GM03348 (cell line): ENCODE data around the gene DAG1.
"Not testable (repeated sequence)": the region's sequence is repeated elsewhere in the genome, so short reads cannot be mapped to it uniquely, and the experiment has no call there.

ENCODE experiments used
- DNase-seq: peaks from one replicate; pipeline ENCODE4 v3.0.0; 2012; ENCODE audit warnings: low spot score

DAG1 gene

GRCh38 chr3:49470714-49471420, 800 bp downstream of the DAG1 start:
- no peak for DNase-seq

- no peak for DNase-seq
Measured at GRCh38 chr3:49471856-49472495, 1.9 kb downstream of the DAG1 start.

- peak; percentile 29 for DNase-seq
Measured at GRCh38 chr3:49476563-49476962, 6.5 kb downstream of the DAG1 start.

- DNase-seq = no peak
Measured at GRCh38 chr3:49482766-49483165, 12.7 kb downstream of the DAG1 start.

GRCh38 chr3:49484471-49484870, 14.4 kb downstream of the DAG1 start:
- DNase-seq = no peak

GRCh38 chr3:49489247-49489646, 19.2 kb downstream of the DAG1 start:
- no peak for DNase-seq

- no peak for DNase-seq
Measured at GRCh38 chr3:49492969-49493368, 22.9 kb downstream of the DAG1 start.

- DNase-seq = no peak
Measured at GRCh38 chr3:49493901-49494300, 23.8 kb downstream of the DAG1 start.

- DNase-seq = no peak
Measured at GRCh38 chr3:49495023-49495422, 25.0 kb downstream of the DAG1 start.

- not testable (repeated sequence) for DNase-seq
Measured at GRCh38 chr3:49496845-49497244, 26.8 kb downstream of the DAG1 start.

GRCh38 chr3:49497606-49498005, 27.5 kb downstream of the DAG1 start:
- DNase-seq = no peak

- no peak for DNase-seq
Measured at GRCh38 chr3:49498239-49498638, 28.2 kb downstream of the DAG1 start.

GRCh38 chr3:49498648-49499047, 28.6 kb downstream of the DAG1 start:
- DNase-seq = no peak

- no peak for DNase-seq
Measured at GRCh38 chr3:49500205-49500731, 30.2 kb downstream of the DAG1 start.

- peak; percentile 92 for DNase-seq
Measured at GRCh38 chr3:49500732-49501609, 30.9 kb downstream of the DAG1 start.

- no peak for DNase-seq
Measured at GRCh38 chr3:49501842-49502241, 31.8 kb downstream of the DAG1 start.

GRCh38 chr3:49506906-49507305, 36.8 kb downstream of the DAG1 start:
- DNase-seq = no peak

- no peak for DNase-seq
Measured at GRCh38 chr3:49509028-49509561, 39.0 kb downstream of the DAG1 start.

GRCh38 chr3:49511639-49512038, 41.6 kb downstream of the DAG1 start:
- DNase-seq = no peak

GRCh38 chr3:49512781-49513355, 42.8 kb downstream of the DAG1 start:
- DNase-seq = no peak

GRCh38 chr3:49513494-49514124, 43.5 kb downstream of the DAG1 start:
- DNase-seq = no peak

- no peak for DNase-seq
Measured at GRCh38 chr3:49518016-49518415, 47.9 kb downstream of the DAG1 start.
